LHCN-M2 (cell line): ENCODE data around the gene MYLIP. TPM values are rescaled to one million over a fixed set of nuclear protein-coding genes. Genes with fewer than 3 reads are reported as not detected.

Source experiments
- DNase-seq: peaks from one replicate; pipeline ENCODE4 v3.0.0-alpha.2; 2012; ENCODE audit warnings: low read depth
- total RNA-seq: library from RNA; depleted of rRNA; stranded (reverse); fragments of >200 nt; gene quantifications from 2 replicates; pipeline ENCODE4 v1.2.3, GENCODE V29; 2014

MYLIP gene
- total RNA-seq, 1 experiment from 2014 or later: 9.1 TPM

DNA sequence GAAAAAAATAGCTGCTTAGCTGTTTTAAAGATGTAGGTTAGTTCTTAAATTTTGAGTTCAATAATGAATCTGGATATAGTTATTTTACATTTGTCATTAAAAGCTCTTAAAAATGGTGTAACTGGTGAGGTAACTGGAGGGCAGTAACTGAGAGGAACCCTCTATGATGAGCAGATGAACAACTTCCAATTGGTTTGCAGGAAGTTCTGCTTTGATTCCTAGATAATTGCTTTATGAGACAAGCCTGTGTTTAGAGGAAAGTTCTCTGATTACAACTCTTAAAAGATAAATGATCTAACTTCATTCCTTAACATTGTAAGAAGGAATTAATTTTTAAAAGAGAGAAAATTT, 8.5 kb downstream of the MYLIP start:
- no peak for DNase-seq

DNA sequence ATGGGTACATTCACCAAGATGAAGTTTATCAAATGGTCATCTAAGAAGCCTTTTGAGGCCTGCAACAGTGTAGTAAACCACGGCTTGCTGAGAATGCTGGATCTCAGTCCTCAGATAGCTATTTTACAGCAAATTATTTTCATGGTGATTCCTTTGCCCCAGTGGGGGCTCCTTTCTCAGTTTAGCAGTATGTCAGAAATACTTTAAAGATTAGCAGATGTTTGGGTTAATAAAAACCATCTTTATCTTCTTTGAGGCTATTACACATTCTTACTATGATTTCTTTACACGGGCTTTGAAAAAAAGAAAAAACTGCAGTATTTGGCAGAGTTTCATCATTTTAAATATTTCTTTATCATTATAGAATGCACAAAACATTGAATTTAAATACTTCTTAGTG, 10.7 kb downstream of the MYLIP start:
- no peak for DNase-seq

DNA sequence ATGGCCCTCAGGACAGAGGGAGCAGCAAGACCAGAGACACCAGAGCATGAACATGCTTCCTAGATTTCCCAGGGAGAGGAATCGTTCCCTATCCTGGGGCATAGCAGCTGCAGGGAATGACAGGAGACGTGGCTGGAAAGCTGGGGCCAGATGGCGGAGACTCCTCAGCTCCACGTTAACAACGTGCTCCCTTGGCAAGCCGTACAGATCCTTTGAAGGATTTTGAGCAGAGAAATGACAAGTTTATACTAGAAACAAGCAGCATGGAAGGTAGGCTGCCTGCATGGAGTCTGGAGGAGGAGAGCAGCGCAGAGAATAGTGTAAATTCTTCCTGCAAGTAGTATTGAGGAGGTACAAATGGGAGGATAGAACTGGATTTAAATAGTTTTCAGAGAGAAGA, 11.7 kb downstream of the MYLIP start:
- DNase-seq: no peak

DNA sequence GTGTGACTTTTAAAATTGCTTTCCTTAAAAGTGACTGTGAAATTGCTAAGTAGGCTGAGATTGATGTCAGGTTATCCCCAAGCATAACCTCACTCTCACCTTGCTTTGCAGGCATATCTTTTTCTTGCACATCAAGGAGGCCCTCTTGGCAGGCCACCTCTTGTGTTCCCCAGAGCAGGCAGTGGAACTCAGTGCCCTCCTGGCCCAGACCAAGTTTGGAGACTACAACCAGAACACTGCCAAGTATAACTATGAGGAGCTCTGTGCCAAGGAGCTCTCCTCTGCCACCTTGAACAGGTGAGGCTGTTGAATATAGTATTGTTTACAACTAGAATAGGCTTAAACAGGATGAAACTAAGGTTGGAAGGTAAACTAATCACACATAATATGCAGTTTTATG, 12.6 kb downstream of the MYLIP start:
- no peak for DNase-seq

DNA sequence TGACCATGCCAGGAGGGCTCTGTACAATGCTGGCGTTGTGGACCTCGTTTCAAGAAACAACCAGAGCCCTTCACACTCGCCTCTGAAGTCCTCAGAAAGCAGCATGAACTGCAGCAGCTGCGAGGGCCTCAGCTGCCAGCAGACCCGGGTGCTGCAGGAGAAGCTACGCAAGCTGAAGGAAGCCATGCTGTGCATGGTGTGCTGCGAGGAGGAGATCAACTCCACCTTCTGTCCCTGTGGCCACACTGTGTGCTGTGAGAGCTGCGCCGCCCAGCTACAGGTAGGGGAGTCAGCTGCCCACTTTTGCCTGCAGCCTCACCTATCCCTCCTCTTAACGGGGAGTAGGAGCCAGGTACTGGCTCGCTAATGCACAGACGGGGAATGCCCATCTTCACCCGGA, 16.2 kb downstream of the MYLIP start:
- DNase-seq: no peak

DNA sequence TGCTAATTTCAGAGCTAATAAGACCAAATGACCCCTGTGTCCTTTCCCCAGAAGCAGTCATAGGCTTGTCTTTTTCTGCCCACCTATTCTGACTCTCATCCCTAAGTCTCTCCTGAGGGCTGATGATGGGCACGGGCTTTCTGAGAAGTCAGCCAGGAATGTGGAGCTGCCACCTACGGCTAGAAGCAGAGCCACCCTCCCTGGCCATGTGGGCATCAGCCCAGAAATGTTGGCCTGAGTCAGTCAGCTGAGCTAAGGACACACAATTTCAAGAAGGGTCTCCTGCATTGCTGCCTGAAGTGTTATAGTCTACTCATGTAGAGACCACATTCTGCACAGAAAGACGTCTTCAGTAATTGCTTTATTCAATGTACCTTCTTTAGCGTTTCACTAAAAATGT, 17.1 kb downstream of the MYLIP start:
- no peak for DNase-seq

DNA sequence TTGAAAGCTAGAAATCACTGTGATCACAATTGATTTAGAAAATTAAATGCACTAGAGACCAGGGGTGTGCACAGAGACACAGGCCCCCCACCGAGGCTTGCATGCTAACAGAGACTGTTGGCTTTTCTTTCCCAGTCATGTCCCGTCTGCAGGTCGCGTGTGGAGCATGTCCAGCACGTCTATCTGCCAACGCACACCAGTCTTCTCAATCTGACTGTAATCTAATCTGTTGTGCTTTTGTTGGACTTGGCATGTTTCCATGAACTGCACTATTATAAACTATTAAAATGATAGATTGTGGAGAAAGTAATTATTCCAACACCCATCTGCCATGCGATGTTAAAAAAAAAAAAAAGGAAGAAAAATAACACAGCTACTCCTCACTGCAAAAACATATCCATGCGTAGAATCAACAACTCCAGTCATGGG, 17.7 kb downstream of the MYLIP start:
- DNase-seq: peak; percentile 9

DNA sequence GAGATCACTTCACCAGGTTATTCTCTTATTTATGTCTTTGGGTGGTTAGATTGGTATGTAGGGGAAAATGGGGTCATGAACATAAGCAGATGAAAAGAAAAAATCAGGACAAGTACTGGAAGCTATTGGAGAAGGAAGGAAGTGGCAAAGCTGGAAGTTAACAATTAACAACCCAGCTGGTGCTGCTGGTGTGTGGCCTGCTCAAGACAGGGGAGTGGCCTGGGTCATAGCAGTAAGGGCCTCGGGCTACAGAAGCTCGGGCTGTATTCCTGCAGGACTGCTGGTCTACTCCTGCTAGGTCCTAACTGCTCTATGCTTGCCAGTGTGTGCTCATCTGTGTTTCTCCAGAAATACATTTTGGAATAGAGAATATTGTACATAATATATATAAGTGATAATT, 19.6 kb downstream of the MYLIP start:
- no peak for DNase-seq

DNA sequence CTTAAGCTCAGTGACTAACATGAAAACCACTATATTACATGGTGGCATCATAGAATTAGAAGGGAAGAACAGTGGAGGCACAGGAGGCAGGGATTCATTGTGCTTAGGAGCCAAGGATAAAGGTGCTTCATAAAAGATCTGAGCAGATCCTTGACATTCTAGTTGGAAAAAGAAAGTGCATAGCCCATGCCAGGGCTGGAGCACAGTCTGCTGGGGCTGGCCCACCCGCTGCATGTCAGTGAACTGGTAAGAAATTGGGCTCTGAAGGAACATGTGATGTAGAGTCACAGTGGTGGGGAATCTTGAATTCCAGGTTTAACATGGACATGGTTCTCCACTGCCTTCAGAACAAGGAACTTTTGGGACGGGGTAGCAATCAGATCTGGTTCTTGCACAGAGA, 20.4 kb downstream of the MYLIP start:
- no peak for DNase-seq

DNA sequence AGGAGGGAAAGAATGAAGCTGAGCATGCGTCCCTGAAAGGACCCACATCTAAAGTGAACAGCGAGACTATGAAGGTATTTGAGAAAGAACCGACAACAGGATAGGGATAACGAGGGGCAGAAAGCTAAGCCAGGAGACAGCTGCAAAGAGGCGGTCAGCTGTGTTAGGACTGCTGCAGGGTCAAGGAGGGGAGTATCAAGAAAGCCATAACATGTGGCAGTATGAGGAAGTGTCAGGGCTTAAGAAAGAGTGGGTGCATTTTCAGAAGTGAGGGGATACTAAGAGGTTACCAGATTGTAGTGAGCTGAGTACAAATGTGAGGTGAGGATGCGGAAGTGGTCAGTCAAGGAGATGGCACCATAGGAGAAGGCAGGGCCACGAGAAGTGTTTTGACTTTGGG, 21.2 kb downstream of the MYLIP start:
- no peak for DNase-seq

DNA sequence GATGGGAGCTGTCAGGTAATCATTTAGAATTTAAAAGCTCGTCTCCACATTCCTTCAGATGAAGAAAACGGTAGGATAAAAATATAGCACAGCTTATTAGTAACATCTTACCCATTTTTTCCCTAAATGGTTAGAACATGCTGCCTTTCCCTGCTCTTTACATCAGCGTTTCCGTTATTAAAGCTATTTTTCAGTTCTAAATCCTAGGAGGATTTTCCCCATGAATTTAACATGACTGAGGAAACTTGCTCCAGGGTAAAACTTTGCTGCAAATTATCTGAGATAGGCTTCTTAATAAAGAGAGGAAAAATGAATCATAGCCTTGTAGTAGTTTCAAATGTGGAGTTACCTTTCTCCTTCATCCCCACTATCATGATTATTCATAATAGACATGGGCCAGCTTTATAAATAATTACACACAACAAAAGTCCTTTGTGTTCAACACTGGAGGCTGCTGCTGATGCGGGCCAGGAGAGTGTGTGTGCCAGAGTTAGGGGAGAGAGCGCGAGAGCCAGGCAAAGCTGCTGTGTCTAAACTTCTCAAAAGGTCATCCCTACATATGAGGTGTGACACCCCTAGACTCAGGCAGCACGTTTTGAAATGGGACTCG, 24.4 kb downstream of the MYLIP start:
- DNase-seq: no peak

DNA sequence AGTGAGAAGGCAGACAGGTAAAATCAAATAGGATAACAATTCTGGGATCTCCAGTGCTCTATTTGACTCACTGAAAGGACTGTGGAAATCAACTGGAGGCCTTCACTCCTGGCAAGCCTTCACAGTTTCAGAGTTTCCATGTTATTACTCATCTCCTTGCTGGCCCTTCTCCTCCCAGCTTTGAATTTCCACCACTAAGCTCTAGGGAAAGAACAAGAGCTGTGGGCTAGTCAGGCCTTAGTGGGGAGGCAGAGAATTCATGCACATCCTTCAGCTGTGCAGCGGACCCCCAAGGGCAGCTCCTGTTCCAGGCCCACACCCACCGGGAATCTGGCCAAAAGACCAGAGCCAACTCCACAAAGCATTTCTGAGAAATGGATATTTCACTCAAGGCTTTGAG, 26.0 kb downstream of the MYLIP start:
- DNase-seq: peak; percentile 63

DNA sequence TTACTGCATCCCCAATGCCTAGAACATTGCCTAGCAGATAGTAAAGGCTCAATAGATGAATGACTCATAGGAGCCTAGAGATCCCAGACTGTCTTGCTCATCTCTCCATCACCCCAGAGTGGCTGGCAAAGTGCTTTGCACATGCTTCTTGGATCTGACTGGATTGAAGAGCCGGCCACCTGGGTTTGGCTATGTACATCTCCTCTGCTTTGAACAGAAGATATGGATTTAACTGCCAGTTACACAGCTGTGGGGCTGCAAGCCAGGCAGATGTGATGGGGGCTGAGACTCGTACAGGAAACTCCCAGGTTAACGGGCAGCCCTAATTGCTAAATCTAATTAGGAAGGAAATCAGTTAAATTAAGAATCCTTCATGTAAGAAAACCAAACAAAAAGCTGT, 28.6 kb downstream of the MYLIP start:
- DNase-seq: no peak

DNA sequence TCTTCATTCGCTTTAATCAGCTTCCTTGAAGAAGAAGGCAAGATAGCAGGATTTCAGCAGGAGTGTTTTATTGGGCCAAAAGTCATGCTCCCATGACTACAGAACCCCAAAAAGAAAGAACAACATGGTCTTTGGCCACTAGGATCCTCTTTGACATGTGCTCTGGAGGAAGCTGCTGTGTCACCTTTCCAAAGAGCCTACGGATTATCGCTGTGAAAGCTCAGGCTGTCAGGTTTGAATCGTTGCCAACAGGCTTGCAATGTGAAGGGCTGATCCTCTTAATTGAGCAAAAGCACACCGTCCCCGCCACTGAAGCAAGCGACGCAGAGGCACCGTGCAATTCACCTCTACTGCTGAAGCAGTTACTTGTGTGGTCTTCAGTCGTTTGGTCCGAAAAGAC, 29.0 kb downstream of the MYLIP start:
- no peak for DNase-seq

DNA sequence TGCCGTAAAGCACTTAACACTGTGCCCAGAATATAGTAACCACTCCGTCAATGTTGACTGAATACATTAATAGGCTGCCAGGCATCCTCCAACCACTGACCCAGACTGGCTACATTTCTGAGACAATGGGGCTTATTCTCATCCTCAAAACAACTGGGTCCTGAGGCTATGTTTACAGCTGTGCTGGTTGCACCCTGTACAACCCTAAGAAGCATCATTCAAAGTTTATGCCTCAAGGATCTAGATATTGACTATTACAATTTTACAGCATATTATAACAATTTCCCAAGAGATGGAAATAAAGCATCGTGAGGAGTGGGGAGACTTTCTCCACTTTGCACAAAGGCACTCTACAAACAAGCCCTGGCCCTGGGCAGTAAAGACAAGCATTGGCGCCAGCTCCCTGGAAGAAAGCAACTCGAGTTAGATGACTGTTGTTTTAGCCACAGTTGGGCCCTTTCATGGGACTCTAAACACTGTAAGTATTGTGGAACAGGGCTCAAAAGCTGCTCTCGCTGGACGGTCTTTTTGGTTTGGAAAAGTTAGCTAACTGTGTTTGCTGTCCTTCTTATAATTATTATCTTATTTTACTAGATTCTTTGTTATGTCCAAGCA, 30.2 kb downstream of the MYLIP start:
- no peak for DNase-seq

DNA sequence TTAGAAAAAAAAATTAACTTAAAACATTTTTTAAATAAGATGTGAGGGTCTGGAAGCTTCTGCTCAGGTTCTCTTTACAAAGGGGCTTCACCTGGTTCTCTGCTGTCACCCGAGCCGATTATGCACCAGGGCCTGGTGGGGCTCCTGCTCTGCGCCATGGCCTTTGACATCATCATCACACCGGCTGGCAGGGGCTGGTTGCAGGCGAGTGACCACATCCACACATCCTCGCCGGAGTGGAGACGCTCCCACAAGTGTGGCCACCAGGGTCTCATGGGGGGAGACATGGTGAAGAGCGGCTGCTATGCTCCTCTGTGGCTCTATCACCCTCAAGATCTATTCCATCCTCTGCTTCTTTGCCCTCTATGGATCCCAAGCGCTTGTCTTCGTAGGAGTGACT, 31.9 kb downstream of the MYLIP start:
- DNase-seq: no peak

DNA sequence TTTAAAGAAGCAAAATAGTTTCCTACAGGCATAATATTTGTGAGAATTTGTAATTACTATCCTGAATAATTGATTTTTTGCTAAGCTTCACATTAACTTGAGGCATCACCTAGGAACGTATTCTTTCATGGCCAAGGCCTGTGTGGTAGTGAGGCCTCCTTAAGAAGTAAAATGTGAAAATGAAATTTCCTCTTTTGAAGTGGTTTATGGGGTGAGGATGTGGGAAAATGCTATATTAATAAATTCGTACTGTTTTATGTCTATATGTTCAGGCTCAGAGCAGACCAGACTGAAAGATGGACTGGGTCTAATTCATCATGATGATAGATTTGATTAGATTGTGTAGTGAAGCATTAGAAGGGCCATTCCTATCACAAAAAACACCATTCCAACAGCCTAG, 33.1 kb downstream of the MYLIP start:
- DNase-seq: no peak

DNA sequence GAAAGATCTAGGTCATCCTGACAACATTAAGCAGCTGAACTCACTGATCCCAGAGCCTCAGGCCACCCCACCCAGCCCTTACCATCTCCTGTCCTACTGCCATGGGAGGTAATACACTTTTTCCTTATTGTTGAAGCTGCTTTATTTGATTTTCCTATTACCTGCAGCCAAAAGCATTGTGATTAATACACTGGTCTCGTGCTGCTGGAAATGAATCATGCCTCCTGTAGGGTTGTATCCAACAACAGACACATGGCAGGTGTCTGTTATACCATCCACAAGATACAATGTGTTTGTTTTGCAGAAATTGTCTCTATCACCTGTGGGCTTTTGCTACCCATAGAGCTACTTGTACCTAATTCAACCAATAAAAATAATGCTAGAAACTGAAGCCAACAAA, 34.2 kb downstream of the MYLIP start:
- DNase-seq: no peak

DNA sequence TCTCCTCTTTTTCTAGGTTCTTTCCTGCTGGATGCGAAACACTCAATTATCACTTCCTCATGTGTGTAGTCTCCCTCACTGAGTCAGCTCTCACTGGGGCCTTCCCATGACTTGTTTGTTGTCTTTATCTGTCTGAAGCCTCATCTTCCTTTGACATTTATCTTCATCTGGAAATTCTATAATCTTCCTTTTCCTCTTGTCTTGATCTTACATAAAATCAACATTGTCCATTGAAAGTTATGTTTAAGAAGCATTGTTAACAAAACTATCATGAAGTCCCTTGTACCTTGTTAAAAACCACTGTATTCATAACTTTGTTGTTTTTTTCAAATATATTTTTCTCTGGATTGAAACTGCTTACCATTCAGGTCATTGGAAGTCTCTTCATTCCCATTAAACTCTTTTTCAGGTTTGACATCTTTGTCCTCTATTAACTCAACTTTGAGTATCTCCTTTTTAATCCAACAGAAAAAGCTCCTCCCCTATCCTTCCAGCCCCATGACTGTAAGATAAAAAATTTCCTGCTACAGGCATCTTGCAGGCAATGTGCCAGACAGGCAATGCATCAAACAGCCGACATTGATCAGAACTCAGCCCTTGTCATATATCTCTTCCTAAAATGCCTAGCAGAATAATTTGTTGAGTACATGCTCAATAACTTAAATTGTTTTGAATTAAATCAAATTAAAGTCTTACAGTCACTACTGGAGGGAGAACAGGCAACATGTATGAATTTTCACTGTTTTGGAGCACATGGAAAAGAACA, 34.8 kb downstream of the MYLIP start:
- no peak for DNase-seq

DNA sequence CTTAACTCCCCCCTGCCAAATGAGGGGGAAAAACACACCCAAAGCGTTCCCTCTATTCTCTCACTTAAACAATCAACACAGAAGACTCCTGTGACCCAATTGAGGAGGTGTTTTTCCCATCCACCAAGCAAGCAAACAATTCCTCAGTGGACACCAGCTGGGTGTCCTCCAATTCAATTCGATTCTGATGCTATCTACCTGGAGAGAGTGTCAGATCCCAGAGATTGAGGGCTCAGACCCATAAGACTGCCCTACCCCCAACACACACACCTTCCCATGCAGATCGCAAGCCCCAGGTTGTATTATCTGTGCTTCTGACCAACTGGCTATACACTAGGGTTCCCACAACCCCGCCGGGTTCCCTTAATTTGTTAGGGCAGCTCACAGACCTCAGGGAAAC, 36.8 kb downstream of the MYLIP start:
- no peak for DNase-seq

DNA sequence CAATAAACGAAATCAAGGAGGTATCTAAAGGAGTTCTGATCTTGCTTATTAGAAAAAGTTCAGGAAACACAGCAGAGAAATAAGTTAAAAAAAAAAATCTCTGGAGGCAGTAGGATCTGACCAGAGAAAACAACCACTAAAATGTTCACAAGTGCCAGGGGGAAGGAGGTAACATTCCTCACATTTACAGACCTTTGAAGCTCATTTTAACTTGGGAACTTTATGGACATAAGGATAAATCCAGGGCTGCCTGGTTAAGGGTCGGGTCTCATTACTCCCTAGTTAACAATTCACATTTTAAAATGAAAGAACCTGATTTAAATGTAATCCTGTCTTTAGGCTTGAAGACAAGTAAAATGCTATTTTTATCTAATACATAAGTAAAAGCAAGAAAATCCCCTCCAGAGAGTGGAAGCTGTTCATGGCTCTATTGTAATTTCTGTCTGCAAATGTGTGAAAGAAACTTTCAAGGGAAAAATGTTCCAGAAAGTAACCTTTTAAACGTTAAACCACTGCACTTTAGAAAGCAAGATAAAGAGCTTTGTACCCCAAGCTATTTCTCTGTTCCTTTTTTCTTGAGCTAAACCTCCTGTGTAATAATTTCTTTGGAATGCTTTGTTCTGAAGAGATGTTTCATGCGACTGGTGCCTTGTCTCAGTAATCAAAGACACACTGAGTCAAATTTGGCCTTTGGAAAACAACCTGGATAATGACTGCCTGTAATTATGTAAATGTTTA, 38.2 kb downstream of the MYLIP start:
- DNase-seq: no peak

DNA sequence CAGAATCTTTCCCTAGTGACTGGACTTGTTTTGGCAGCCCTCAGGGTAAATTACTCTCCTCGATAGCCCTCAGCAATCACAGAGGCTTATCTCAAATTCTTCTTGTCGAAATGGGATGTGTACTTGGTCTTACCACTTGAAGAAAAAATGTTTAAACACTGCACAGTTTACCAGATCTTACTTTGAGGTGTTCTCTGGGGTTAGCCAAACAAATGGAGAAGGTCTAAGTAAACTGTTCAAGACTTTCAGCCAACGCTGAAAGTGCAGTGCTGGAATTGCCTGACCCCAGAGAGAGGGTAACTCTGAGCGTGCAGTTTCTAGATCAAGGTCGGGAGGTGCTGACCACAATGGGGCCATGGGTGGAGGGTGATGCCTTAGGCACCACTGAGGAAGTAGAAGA, 39.2 kb downstream of the MYLIP start:
- no peak for DNase-seq

DNA sequence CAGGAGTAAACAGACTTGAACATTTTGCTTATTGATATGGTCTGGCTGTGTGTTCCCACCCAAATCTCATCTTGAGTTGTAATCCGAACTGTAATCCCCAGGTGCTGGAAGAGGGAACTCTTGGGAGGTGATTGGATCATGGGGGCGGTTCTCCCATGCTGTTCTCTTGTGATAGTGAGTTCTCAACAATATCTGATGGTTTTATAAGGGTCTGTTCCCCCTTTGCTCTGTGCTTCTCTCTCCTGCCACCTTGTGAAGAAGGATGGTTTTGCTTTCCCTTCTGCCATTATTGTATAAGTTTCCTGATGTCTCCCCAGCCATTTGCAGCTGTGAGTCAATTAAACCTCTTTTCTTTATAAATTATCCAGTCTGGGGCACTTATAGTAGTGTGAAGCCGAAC, 40.0 kb downstream of the MYLIP start:
- peak; percentile 38 for DNase-seq
